GM19240 (cell line): ENCODE data around the gene ZNRF3.

Experiments
- DNase-seq: peaks from one replicate; pipeline ENCODE4 v3.0.0; 2011; ENCODE audit warnings: low spot score; ENCODE audit not compliant: insufficient read length

ZNRF3 gene

DNA sequence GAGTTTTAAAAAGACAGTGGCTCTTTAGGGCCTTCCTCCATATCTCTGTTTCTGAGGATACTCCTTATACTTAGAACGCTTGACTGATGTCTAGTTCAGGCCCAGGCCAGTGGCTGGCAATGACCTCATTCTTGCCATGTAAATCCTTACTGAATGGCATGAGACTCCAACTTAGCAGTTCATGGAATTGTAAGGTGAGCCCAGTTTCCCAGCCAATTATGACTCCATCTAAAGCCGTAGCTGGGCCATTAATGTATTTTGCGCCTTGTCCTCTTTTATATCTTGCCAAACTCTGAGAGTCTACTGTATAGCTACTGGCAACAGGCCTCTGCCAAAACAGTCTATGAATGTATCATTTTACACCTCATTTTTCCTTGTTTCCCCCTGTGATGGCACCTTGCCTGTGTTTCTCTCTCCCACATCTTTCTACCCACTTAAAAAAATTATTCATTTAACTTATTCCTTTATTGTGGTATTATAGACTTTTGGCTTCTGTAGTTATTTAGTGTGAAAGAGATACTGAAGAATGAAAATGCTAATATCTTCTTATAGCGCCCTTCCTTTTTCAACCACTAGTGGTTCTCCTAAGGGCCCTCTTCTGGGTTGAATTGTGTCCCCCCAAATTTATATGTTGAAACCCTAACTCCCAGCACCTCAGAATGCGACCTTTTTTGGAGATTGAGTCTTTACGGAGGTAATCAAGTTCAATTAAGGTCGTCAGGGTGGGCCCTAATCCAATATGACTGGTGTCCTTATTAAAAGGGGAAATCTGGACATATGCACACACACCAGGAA, 67.4 kb downstream of the ZNRF3 start:
- no peak for DNase-seq

GRCh38 chr22:28951530-28951929, 68.2 kb downstream of the ZNRF3 start:
- DNase-seq = no peak

GRCh38 chr22:28951969-28952521, 68.7 kb downstream of the ZNRF3 start:
- DNase-seq = no peak

DNA sequence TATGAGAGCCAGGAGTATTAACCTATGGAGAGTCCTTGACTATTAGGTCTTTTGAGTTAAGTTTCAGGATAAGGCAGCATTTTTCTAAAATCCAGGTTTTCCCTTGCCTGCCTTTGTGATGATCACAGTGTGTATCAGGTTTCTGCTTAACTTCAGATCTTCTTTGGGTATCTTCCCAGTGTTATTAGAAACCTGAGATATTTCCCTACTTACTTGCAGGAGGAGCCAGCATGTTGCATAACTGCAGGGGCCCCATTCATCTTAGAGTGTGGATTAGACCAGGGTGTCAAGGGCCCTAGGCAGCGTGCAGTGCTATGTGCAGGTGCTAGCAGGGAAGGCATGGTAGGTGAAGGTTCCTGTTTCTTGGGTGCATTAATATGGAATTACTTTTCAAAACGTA, 69.5 kb downstream of the ZNRF3 start:
- no peak for DNase-seq

DNA sequence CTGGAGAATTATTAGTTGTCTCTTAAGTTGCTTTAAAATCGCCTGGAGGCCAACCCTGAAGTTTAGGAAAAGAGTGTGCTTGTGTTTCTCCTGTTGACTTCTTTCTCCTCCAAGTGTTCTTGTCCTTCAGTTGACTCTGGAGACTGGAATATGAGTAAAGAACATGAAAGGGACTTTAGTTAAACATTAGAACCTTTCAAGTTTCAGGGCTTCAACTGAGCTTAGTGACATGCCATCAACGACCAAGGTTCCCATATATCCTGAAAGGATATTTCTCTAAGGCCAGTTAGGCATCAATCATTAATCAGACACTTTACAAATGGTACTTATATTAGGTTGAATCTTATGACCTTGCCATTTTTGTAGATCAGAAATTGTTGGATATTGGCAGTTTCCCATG, 70.0 kb downstream of the ZNRF3 start:
- DNase-seq = no peak

GRCh38 chr22:28953976-28954880, 70.9 kb downstream of the ZNRF3 start:
- no peak for DNase-seq

DNA sequence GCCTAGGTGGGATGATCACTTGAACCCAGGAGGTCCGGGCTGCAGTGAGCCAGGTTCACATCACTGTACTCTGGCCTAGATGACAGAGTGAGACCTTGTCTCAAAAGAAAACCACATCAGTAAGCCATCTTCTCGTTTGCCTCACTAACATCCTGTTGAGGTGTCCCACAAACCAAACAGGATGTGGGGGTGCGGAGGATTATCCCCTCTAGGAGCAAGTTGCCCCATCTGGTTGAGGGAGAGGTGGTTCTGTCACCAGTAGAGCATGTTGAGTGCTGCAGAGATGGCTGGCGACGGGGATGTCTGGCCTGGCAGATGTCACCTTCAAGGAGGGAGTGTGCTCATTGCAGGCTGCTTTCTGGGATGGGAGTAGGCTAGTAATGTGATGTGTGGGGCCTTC, 72.4 kb downstream of the ZNRF3 start:
- DNase-seq = peak; percentile 25

GRCh38 chr22:28956506-28956905, 73.1 kb downstream of the ZNRF3 start:
- DNase-seq = no peak

- DNase-seq = no peak
Observed at GRCh38 chr22:28958611-28959010, 75.2 kb downstream of the ZNRF3 start.

DNA sequence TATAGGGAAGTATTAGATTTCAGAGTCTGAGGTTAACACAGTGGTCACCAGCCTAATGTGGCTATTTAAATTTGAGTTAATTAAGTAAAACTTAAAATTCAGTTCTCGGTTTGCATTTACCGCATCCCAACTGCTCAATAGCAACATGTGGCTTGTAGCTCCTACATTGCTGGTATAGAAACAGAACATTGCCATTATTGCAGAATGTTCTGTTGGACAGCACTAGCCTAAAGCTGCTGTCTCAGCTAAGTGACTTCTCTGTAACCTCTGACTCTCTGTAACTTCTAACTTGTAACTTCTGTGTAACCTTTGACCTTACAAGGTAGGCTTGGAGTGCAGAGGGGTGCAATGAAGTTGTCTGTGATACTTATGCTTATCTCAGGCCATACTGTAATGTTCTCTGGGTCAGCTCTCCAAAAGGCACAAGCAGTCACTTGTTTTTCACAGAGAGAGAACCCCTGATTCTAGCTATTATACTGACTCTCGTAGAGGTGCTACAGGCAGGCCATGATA, 78.7 kb downstream of the ZNRF3 start:
- DNase-seq = no peak

- no peak for DNase-seq
Observed at GRCh38 chr22:28963362-28963761, 80.0 kb downstream of the ZNRF3 start.

- no peak for DNase-seq
Observed at GRCh38 chr22:28967163-28967665, 83.8 kb downstream of the ZNRF3 start.

DNA sequence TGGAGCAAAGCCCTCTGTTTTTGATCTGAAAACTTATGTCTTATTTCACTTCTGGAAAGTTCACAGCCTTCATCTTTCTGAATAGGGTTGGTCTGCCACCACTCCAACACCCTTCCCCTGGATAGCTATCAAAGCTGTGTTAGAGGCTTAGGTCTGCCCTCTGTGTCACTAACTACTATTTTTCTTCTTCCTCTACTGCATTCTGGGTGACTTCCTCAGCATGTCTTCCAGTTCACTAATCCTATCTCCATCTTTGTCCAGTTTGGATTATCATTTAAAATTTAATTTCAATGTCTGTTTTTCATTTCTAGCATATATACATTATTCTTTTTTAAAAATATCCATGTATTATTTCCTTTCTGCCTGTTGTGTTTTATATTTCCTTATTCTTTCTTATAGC, 84.6 kb downstream of the ZNRF3 start:
- no peak for DNase-seq

DNA sequence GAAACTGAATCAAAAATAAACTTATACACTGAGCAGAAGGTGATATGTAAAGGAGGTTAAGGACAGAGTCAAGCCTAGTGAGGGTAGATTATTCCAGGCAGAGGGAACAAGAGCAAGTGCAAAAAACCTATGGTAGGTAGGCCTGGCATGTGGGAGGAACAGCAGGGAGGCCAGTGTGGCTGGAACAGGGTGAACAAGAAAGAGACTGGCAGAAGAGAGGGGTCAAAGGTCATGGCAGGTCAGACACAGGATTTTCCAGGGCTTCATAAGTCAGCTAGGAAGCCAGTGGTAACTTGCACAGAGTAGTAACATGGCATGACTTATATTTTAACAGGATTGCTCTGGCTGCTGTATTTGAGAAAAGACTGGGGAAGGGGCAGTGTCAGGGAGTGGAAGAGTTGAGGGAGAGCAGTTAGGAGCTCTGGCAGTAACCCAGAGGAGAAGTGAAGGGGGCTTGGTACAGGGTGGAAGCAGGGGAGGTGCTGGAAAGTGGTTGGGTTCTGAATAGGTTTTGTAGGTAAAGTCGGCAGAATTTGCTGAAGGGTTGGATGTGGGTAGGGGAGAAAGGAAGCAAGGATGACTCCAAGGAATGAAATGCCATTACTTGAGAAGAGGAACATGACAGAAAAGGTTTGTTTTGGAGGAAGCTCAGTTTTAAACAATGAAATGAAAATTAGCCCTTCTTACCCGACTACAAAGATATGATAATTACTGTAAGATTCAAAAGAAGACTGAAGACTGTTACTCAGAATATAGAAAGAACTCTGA, 86.2 kb downstream of the ZNRF3 start:
- no peak for DNase-seq

- DNase-seq = no peak
Observed at GRCh38 chr22:28973352-28973751, 90.0 kb downstream of the ZNRF3 start.

- no peak for DNase-seq
Observed at GRCh38 chr22:28977060-28977459, 93.7 kb downstream of the ZNRF3 start.

- DNase-seq = no peak
Observed at GRCh38 chr22:28977481-28977971, 94.2 kb downstream of the ZNRF3 start.

DNA sequence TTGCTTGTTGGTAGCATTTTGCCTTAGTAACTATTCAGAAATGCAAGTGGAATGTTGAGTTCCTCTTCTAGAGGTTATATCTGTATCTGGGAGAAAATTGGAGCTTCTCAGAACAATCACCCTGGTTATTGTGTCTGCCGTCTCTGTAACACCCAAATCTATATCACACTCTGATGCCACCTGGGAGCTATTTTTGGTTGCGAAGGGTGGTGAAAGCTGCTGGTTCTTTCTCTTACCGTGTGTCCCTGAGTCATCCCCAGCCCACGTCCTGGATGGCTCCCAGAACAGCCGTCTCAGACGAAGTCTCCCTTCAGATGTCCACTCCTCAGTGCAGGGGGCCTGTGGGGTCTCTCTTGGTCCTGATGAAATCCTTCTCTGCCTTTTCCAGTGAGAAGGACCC, 94.8 kb downstream of the ZNRF3 start:
- DNase-seq = no peak

- no peak for DNase-seq
Observed at GRCh38 chr22:28978863-28979796, 95.8 kb downstream of the ZNRF3 start.

DNA sequence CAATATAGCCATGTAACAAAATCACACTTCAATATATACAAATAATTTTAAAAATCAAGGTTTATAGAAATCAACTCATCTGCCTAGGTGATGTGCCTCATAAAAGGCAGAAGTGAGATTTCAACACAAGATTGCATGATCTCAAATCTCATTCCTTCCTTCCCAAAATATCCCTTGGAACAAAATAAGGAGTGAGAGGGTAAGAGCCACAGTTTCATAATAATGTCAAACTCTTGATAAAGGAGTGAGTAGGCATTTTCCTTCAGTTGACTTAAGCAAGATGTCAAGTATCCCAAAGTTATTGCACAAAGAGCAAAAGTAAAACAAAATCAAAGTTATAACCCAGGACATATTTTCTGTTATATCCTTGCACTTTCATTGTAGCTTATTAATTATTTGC, 97.0 kb downstream of the ZNRF3 start:
- no peak for DNase-seq
